BLaER1 (cell line): ENCODE results near the gene SMIM14.
A peak's percentile ranks its signal among the peaks of the same experiment; 100 is the strongest.
"Not testable (repeated sequence)": the region's sequence is repeated elsewhere in the genome, so short reads cannot be mapped to it uniquely, and the experiment has no call there.

ENCODE experiments used
- H3K27ac ChIP-seq: shearing (Covaris generic); formaldehyde crosslinking; 2 replicates; pipeline ENCODE4 v1.8.1; 2022
- H3K27me3 ChIP-seq: shearing (Covaris generic); formaldehyde crosslinking; 2 replicates; pipeline ENCODE4 v1.8.1; 2022
- H3K36me3 ChIP-seq: shearing (Covaris generic); formaldehyde crosslinking; 2 replicates; pipeline ENCODE4 v1.8.1; 2022
- H3K4me1 ChIP-seq: shearing (Covaris generic); formaldehyde crosslinking; 2 replicates; pipeline ENCODE4 v1.8.1; 2022
- H3K4me2 ChIP-seq: shearing (Covaris generic); formaldehyde crosslinking; 2 replicates; pipeline ENCODE4 v1.8.1; 2022
- H3K4me3 ChIP-seq: shearing (Covaris generic); formaldehyde crosslinking; 2 replicates; pipeline ENCODE4 v1.8.1; 2022
- H3K9ac ChIP-seq: shearing (Covaris generic); formaldehyde crosslinking; 2 replicates; pipeline ENCODE4 v1.8.1; 2022
- H3K9me3 ChIP-seq: shearing (Covaris generic); formaldehyde crosslinking; 2 replicates; pipeline ENCODE4 v1.8.1; 2022
- H4K20me1 ChIP-seq: shearing (Covaris generic); formaldehyde crosslinking; 2 replicates; pipeline ENCODE4 v1.8.1; 2022
- Cebpa-rat ChIP-seq: shearing (Covaris generic); IDR thresholded peaks from 2 replicates; pipeline ENCODE4 v1.8.1; 2022

The SMIM14 gene

DNA sequence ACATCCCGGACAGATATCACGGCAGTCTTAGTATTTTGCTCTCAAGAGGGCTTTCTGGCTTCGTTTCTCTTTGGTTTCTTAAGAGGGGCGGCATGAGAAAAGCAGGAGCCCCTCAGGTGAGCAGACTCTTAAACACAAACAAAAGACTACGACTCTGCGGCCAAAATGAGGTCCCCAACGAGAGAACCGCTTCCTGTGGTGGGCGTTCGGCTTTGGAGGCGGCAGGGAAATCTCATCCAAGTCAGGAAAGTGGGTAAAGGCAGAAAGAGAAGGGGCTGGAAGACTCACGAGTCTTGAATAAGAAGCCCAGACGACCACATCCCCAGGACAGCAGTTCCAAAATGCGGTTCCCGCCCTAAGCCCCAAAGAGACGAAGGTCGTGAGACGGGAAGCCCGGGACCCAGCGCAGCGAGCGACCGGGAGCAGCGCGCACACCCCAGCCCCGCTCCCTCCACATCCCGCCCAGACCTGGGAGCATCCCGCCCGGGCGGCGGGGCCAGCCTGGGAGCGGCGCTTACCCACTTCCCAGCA lies 111.8 kb downstream of the SMIM14 start:
- Histone ChIP-seq H3K9ac (peak overlapping the region; percentile 86), H3K9me3 (peaks cover 19% of the 10 kb centered on the region), H3K4me1 (peaks cover 19% of the 10 kb centered on the region), H3K4me3 (peak overlapping the region; percentile 86), H3K27me3 (no peaks in the 10 kb centered on the region), H4K20me1 (no peaks in the 10 kb centered on the region), H3K4me2 (peak overlapping the region; percentile 91), H3K36me3 (peaks cover 16% of the 10 kb centered on the region), H3K27ac (peak overlapping the region; percentile 77)
- no peak for TF ChIP-seq Cebpa-rat

DNA sequence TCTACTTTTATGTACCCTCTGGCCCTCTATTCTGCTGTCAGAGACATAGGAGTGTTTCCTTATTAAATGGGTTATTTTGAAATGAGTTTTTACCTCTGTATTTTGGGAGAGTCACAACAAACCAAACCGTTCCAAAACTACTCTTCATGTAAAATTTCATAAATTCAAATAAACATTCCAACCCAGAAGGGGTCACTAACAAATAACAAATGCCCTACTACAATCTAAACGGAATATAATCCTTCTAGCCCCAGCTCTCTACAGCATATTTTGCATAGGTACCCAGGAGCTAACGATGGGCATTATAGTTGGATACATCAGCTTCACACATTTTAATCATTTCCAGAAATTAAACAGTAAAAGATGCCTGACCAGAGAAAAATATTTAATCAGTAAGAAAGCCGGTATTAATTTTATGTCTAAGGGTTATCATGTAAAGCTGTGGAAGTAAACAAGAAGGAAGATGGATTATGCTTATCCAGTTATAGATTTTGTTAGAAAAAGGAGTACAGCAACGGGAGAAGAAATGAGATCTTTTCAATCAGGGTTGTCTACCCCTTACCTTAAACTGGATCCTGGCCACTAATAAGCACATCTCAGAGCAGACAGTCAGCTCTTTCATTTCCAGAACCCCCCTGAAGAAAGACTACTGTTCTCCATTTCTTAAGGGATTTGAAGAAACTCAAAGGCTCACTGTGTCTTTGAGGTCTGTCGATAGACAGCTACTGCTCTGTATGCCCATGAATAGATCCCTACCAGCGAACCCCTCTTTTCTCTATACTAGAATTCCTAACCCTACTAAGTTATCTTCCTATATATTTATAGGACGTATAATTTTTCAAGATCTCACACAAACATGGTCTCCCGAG lies 112.6 kb downstream of the SMIM14 start:
- Histone ChIP-seq H3K4me3 (peak overlapping the region; percentile 86), H3K4me1 (peaks cover 19% of the 10 kb centered on the region), H3K27ac (peak overlapping the region; percentile 77), H3K27me3 (no peaks in the 10 kb centered on the region), H3K9ac (peak overlapping the region; percentile 86), H3K36me3 (peaks cover 8% of the 10 kb centered on the region; the same call in 1 of the 2 replicates), H4K20me1 (no peaks in the 10 kb centered on the region), H3K9me3 (peaks cover 11% of the 10 kb centered on the region), H3K4me2 (peak overlapping the region; percentile 91)
- TF ChIP-seq Cebpa-rat: no peak

DNA sequence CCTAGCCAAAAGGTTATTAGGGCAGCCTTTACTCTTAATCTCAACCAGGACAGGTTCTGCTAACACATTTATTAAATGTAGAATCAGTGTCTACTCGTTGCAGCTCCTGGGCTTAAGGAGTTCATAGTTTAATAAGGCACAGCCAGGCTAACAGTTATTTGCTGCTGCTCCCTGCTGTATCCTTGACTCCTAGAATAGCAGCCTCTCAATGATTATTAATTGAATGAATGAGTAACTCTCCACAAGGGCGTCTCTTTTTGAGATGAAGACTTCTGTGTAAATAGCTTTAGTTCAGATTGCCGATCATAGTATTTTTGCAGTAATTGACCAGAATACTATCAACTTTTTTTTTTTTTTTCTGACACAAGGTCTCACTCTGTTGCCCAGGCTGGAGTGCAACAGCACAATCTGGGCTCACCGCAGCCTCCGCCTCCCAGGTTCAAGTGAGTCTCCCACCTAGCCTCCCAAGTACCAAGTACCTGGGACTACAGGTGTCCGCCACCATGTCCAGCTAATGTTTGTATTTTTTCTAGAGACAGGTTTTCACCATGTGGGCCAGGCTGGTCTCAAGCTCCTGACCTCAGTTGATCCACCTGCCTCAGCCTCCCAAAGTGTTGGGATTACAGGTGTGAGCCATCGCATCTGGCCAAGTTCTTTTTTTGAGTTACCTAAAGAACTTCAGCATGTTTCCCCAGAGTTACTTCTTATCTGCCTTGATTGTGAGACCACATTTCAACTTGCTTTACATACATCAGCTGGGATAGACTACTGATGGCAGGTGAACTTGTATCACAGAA lies 114.3 kb downstream of the SMIM14 start:
- Histone ChIP-seq H3K4me3 (no peak overlapping the region), H3K4me2 (no peak overlapping the region), H3K36me3 (peaks cover 8% of the 10 kb centered on the region), H3K27ac (no peak overlapping the region), H3K9me3 (no peaks in the 10 kb centered on the region), H3K9ac (no peak overlapping the region), H3K4me1 (peaks cover 19% of the 10 kb centered on the region), H4K20me1 (no peaks in the 10 kb centered on the region), H3K27me3 (no peaks in the 10 kb centered on the region)
- TF ChIP-seq Cebpa-rat: no peak

DNA sequence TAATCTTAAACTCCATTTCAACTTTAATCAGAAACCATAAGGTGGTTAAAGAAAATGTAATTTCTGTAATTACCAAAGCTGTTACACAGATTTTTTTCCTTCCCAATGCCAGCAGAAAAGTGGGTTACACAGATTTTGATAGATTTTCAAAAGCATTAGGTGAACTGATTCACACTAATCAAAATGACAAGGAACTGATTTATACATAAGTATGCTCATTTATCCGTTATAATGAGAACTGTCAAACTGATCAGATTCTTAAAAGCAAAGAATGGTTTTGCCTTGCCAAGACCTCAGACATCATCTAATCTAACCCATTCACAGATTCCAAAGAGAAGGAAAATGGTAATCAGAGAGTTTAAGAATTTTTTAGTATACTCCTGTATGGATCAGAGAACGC lies 116.6 kb downstream of the SMIM14 start:
- H3K4me2 ChIP-seq: no peak overlapping the region
- no peak for TF ChIP-seq Cebpa-rat

GRCh38 chr4:39521253-39521919 lies 117.3 kb downstream of the SMIM14 start:
- H3K27ac ChIP-seq: no peak overlapping the region
- H3K4me3 ChIP-seq: no peak overlapping the region
- no peaks in the 10 kb centered on the region for H3K9me3 ChIP-seq
- no peak for TF ChIP-seq Cebpa-rat
- H3K27me3 ChIP-seq: no peaks in the 10 kb centered on the region
- H3K4me1 ChIP-seq: peaks cover 9% of the 10 kb centered on the region
- no peaks in the 10 kb centered on the region for H4K20me1 ChIP-seq
- H3K9ac ChIP-seq: no peak overlapping the region
- no peak overlapping the region for H3K4me2 ChIP-seq
- peaks cover 32% of the 10 kb centered on the region for H3K36me3 ChIP-seq

More for the DNA sequence above, 116.6 kb downstream of the SMIM14 start:
- H3K4me1 ChIP-seq: peaks cover 11% of the 10 kb centered on the region
- H3K27ac ChIP-seq: no peak overlapping the region
- no peak overlapping the region for H3K9ac ChIP-seq
- H3K4me3 ChIP-seq: no peak overlapping the region
- no peaks in the 10 kb centered on the region for H4K20me1 ChIP-seq
- peaks cover 31% of the 10 kb centered on the region for H3K36me3 ChIP-seq
- H3K9me3 ChIP-seq: no peaks in the 10 kb centered on the region
- H3K27me3 ChIP-seq: no peaks in the 10 kb centered on the region

GRCh38 chr4:39518484-39518883 lies 120.2 kb downstream of the SMIM14 start:
- Histone ChIP-seq H3K27ac (no peak overlapping the region), H3K27me3 (no peaks in the 10 kb centered on the region), H3K4me3 (no peak overlapping the region), H3K4me1 (no peaks in the 10 kb centered on the region), H3K9ac (no peak overlapping the region), H3K4me2 (no peak overlapping the region), H3K9me3 (no peaks in the 10 kb centered on the region), H4K20me1 (no peaks in the 10 kb centered on the region), H3K36me3 (peaks cover 51% of the 10 kb centered on the region)
- TF ChIP-seq Cebpa-rat: no peak

- Histone ChIP-seq H3K4me3 (no peak overlapping the region), H3K4me2 (no peak overlapping the region), H3K36me3 (peaks cover 71% of the 10 kb centered on the region), H3K4me1 (no peaks in the 10 kb centered on the region), H3K9me3 (no peaks in the 10 kb centered on the region), H3K9ac (no peak overlapping the region), H3K27ac (no peak overlapping the region), H3K27me3 (no peaks in the 10 kb centered on the region), H4K20me1 (no peaks in the 10 kb centered on the region)
- TF ChIP-seq Cebpa-rat: no peak
Observed at GRCh38 chr4:39516407-39516966, 122.2 kb downstream of the SMIM14 start.

DNA sequence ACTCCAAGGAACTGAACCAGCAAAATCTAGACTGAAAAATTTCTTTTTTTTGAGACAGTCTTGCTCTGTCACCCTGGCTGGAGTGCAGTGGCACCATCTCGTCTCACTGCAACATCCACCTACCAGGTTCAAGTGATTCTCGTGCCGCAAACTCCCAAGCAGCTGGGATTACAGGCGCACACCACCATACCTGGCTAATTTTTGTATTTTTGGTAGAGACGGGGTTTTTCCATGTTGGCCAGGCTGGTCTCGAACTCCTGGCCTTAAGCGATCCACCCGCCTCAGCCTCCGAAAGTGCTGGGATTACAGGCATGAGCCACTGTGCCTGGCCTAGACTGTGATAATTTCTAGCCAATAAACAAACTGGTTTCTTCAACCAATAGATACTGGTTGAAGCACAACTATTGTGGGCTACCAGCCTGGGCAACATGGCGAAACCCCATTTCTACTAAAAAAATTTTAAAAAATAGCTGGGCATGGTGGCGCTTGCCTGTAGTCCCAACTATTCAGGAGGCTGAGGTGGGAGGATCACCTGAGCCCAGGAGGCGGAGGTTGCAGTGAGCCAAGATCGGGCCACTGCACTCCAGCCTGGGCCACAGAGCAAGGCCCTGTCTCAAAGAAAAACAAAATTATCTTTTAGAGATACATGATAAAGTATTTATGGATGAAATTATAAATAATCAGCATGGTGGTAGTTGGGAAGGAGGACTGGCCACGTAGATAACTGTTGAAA lies 122.8 kb downstream of the SMIM14 start:
- not testable (repeated sequence) for H3K27ac ChIP-seq, H3K9ac ChIP-seq, H3K4me3 ChIP-seq, H3K4me2 ChIP-seq, H3K9me3 ChIP-seq, H4K20me1 ChIP-seq, H3K4me1 ChIP-seq, H3K27me3 ChIP-seq
- peaks cover 77% of the 10 kb centered on the region for H3K36me3 ChIP-seq

DNA sequence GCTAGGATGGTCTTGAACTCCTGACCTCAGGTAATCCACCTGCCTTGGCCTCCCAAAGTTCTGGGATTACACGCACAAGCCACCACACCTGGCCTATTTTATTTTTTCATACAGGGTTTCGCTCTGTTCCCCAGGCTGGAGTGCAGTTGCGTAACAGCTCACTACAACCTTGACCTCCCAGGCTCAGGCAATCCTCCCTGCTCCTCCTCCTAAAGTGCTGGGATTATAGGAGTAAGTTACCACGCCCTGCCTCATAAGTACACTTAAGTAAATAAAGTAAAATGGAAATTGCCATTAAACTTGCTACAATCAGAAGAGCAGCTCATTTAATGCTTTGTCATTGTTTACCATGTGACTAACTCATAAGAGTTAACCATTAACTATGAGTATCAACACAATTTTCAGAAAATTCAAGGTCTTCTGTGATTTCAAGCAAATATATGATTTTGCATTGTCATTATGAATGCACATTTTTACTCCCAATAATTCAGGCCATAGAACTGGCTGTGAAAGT lies 123.7 kb downstream of the SMIM14 start:
- H4K20me1 ChIP-seq: no peaks in the 10 kb centered on the region
- no peak overlapping the region for H3K9ac ChIP-seq
- no peak for TF ChIP-seq Cebpa-rat
- no peaks in the 10 kb centered on the region for H3K4me1 ChIP-seq
- peaks cover 83% of the 10 kb centered on the region for H3K36me3 ChIP-seq
- no peaks in the 10 kb centered on the region for H3K9me3 ChIP-seq
- no peak overlapping the region for H3K4me3 ChIP-seq
- no peaks in the 10 kb centered on the region for H3K27me3 ChIP-seq
- no peak overlapping the region for H3K27ac ChIP-seq
- no peak overlapping the region for H3K4me2 ChIP-seq

DNA sequence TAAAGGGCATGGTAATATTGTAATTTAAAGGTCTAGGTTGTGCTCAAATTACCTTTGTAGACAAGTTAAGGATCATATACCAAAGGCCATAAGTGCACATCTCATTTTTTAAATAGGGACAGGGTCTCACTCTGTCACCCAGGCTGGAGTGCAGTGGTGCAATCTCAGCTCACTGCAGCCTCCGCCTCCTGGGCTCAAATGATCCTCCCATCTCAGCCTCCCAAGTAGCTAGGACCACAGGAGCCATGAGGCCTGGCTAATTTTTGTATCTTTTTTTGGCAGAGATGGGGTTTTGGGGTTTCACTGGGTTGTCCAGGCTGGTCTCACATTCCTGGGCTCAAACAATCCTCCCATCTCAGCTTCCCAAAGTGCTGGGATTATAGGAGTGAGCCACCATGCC lies 124.4 kb downstream of the SMIM14 start:
- H3K27ac ChIP-seq, H3K9ac ChIP-seq, H3K4me2 ChIP-seq, H3K27me3 ChIP-seq, H3K4me1 ChIP-seq, H3K9me3 ChIP-seq, H3K4me3 ChIP-seq, H4K20me1 ChIP-seq: not testable (repeated sequence)
- H3K36me3 ChIP-seq: peaks cover 83% of the 10 kb centered on the region
